Upper lobe of left lung (tissue), 4 donors: ENCODE results near the gene HIVEP3.

ENCODE experiments used
- EP300 ChIP-seq, 4 donors: sonication (generic); formaldehyde crosslinking; IDR thresholded peaks; one replicate each; pipeline ENCODE4 v1.5.1; 2017; ENCODE audit warnings: antibody characterized with exemption in 4 of 4, control low read depth in 2 of 4
- POLR2AphosphoS5 ChIP-seq, 2 donors: sonication (generic); formaldehyde crosslinking; IDR thresholded peaks; one replicate each; pipeline ENCODE4 v1.5.1; 2017; ENCODE audit warnings: antibody characterized with exemption in 2 of 2
- TF ChIP-seq, protein P1 (sequence below), 6 experiments: fragments of 450-650 bp in 4 of 6; fragments of 200-600 bp in 2 of 6; sonication (generic) in 2 of 6; IDR thresholded peaks; one replicate each; pipeline ENCODE4 v1.5.1; 2016 to 2019; ENCODE audit warnings: antibody characterized with exemption in 6 of 6

DNA sequence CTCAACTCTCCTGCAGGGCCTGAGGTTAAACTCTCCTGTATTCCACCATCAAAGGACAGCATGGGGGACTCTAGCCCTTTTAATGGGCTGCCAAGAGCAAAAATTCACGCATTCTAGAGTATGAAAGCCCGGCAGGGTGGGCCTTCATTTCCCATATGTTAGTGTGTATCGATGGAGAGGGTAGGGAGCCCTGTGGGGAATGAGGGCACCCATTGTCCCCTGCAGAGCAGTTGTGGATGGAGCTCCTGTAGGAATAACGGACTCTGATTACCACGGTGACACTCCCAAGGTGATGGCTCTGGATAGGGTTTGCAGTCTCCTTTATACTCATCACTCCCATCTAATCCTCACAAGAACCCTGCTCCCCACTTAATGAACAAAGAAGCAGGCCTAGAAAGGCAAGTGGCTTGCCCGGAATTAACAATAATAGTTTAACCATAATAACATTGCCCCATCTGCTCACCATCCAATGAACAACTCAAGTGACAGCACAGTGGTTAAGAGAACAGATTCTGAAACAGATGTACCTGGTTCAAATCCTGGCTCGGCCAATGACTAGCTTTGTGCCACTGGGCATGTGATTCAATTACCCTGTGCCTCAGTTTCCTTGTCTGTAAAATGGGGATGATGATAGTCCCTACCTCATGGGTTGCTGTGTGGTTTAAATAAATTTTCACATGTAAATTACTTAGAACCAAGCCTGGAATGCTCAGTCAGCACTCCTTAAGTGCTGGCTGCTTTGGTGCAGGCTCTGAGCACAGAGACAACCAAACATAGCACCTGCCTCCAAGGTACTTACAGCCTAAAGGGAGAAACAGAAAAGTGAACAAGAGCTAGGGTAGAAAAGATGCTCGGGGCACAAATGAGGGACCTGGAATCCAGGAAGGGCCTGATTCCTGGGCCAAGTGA is 29.0 kb downstream of the HIVEP3 start:
- TF ChIP-seq POLR2AphosphoS5 (IDR thresholded peaks at IDR 0.05) (no peak), EP300 (IDR thresholded peaks at IDR 0.05) (no peak)
- TF ChIP-seq, protein P1, sequence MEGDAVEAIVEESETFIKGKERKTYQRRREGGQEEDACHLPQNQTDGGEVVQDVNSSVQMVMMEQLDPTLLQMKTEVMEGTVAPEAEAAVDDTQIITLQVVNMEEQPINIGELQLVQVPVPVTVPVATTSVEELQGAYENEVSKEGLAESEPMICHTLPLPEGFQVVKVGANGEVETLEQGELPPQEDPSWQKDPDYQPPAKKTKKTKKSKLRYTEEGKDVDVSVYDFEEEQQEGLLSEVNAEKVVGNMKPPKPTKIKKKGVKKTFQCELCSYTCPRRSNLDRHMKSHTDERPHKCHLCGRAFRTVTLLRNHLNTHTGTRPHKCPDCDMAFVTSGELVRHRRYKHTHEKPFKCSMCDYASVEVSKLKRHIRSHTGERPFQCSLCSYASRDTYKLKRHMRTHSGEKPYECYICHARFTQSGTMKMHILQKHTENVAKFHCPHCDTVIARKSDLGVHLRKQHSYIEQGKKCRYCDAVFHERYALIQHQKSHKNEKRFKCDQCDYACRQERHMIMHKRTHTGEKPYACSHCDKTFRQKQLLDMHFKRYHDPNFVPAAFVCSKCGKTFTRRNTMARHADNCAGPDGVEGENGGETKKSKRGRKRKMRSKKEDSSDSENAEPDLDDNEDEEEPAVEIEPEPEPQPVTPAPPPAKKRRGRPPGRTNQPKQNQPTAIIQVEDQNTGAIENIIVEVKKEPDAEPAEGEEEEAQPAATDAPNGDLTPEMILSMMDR (IDR thresholded peaks at IDR 0.05), result no peak
